ENCODE results near the gene TTC13.

GRCh38 chr1:231027136-231027925 lies 48.7 kb upstream of the TTC13 start:
- no peak for TF ChIP-seq CTCF (conservative IDR thresholded peaks at IDR 0.05; ENCODE audit: low read depth, low read length)
- TF ChIP-seq EZH2phosphoT487 (IDR thresholded peaks at IDR 0.05; ENCODE audit: borderline replicate concordance, low read length), result no peak
- TF ChIP-seq EZH2 (IDR thresholded peaks at IDR 0.05; ENCODE audit: low read length, unreplicated experiment), result no peak
